Measurements from ENCODE around the gene TCL1A.
"Not testable (repeated sequence)": the region's sequence is repeated elsewhere in the genome, so short reads cannot be mapped to it uniquely, and the experiment has no call there.

TCL1A gene

GRCh38 chr14:95713596-95714371 lies at the start of gene TCL1A:
Gene TCL1A (minus strand): TSS chr14:95714125. CDS start chr14:95714066, 59 bp downstream.
- H3K4me3 ChIP-seq (replicated peaks; ENCODE audit: low read depth, low read length): no peak within 1 kb of the TSS
- no peak for DNase-seq (ENCODE audit: extremely low read depth, low read depth)
- TF ChIP-seq, protein P1, sequence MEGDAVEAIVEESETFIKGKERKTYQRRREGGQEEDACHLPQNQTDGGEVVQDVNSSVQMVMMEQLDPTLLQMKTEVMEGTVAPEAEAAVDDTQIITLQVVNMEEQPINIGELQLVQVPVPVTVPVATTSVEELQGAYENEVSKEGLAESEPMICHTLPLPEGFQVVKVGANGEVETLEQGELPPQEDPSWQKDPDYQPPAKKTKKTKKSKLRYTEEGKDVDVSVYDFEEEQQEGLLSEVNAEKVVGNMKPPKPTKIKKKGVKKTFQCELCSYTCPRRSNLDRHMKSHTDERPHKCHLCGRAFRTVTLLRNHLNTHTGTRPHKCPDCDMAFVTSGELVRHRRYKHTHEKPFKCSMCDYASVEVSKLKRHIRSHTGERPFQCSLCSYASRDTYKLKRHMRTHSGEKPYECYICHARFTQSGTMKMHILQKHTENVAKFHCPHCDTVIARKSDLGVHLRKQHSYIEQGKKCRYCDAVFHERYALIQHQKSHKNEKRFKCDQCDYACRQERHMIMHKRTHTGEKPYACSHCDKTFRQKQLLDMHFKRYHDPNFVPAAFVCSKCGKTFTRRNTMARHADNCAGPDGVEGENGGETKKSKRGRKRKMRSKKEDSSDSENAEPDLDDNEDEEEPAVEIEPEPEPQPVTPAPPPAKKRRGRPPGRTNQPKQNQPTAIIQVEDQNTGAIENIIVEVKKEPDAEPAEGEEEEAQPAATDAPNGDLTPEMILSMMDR (IDR thresholded peaks at IDR 0.05; ENCODE audit: low read depth, low read length, missing control alignments): no peak

DNA sequence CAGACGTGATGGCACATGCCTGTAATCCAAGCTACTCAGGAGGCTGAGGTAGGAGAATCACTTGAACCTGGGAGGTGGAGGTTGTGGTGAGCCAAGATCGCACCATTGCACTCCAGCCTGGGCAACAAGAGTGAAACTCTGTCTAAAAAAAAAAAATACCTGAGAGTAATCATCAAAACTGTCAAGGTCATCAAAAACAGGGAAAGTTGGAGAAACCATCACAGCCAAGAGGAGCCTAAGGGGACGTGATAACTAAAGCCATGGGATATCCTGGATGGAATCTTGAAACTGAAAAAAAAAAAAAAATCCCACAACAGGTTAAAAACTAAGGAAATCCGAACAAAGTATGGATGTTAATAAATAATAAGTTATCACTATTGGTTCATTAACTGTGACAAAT lies 49.1 kb upstream of the TCL1A start:
- not testable (repeated sequence) for DNase-seq (ENCODE audit: extremely low read depth, low read depth); H3K4me3 ChIP-seq (replicated peaks; ENCODE audit: low read depth, low read length)

- TF ChIP-seq, protein P1 (IDR thresholded peaks at IDR 0.05; ENCODE audit: low read depth, low read length, missing control alignments): no peak
- no peak for DNase-seq (ENCODE audit: extremely low read depth, low read depth)
Measured at GRCh38 chr14:95761436-95761835, 47.5 kb upstream of the TCL1A start.

GRCh38 chr14:95760596-95760995 lies 46.7 kb upstream of the TCL1A start:
- TF ChIP-seq, protein P1 (IDR thresholded peaks at IDR 0.05; ENCODE audit: low read depth, low read length, missing control alignments): no peak
- DNase-seq (ENCODE audit: extremely low read depth, low read depth): no peak
- H3K4me3 ChIP-seq (replicated peaks; ENCODE audit: low read depth, low read length): no peak overlapping the region

More at GRCh38 chr14:95761436-95761835, 47.5 kb upstream of the TCL1A start:
- H3K4me3 ChIP-seq (replicated peaks; ENCODE audit: low read depth, low read length): no peak overlapping the region

- TF ChIP-seq, protein P1 (IDR thresholded peaks at IDR 0.05; ENCODE audit: low read depth, low read length, missing control alignments): no peak
- H3K4me3 ChIP-seq (replicated peaks; ENCODE audit: low read depth, low read length): no peak overlapping the region
- DNase-seq (ENCODE audit: extremely low read depth, low read depth): peak; percentile 32
Measured at GRCh38 chr14:95759941-95760340, 46.0 kb upstream of the TCL1A start.

GRCh38 chr14:95758331-95758730 lies 44.4 kb upstream of the TCL1A start:
- no peak overlapping the region for H3K4me3 ChIP-seq (replicated peaks; ENCODE audit: low read depth, low read length)
- TF ChIP-seq, protein P1 (IDR thresholded peaks at IDR 0.05; ENCODE audit: low read depth, low read length, missing control alignments): no peak
- no peak for DNase-seq (ENCODE audit: extremely low read depth, low read depth)

GRCh38 chr14:95756751-95757150 lies 42.8 kb upstream of the TCL1A start:
- no peak overlapping the region for H3K4me3 ChIP-seq (replicated peaks; ENCODE audit: low read depth, low read length)
- TF ChIP-seq, protein P1 (IDR thresholded peaks at IDR 0.05; ENCODE audit: low read depth, low read length, missing control alignments): no peak
- no peak for DNase-seq (ENCODE audit: extremely low read depth, low read depth)
